ENCODE results near the gene DYRK1A.

The DYRK1A gene

GRCh38 chr21:37453350-37453749 is 86.8 kb downstream of the DYRK1A start:
- POLR2A ChIA-PET: no interaction called here
- Histone ChIP-seq H3K36me3 (ENCODE audit: control insufficient read depth in 2 of 2, insufficient read depth in 1 of 2, low read length in 2 of 2) (no peaks in the 10 kb centered on the region), H3K9me3 (ENCODE audit: control insufficient read depth, insufficient read depth, low read depth, low read length) (no peaks in the 10 kb centered on the region), H3K4me3 (ENCODE audit: low read depth, low read length) (no peak overlapping the region), H3K4me1 (ENCODE audit: control insufficient read depth, insufficient read depth, low read length) (peaks cover 30% of the 10 kb centered on the region), H3K27ac (ENCODE audit: extremely low read depth, low read depth, low read length) (no peak overlapping the region)
- CTCF ChIA-PET: interaction anchor here (3.1 kb wide), 1 partner anchor 10 kb away, joined by 24 read pairs; no protein-coding TSS in a partner anchor
- TF ChIP-seq ZNF555 (tag by site-specific recombination; conservative IDR thresholded peaks at IDR 0.05) (no peak), ZNF549 (tag by site-specific recombination; IDR thresholded peaks at IDR 0.05) (no peak), PRDM1 (tag by site-specific recombination; IDR thresholded peaks at IDR 0.05) (no peak), ZBTB17 (tag by site-specific recombination; IDR thresholded peaks at IDR 0.05) (no peak), ATF2 (tag by site-specific recombination; IDR thresholded peaks at IDR 0.05; ENCODE audit: low read depth) (no peak), ZNF529 (tag by site-specific recombination; IDR thresholded peaks at IDR 0.05; ENCODE audit: insufficient replicate concordance) (no peak), ZBTB7A (tag by site-specific recombination; IDR thresholded peaks at IDR 0.05; ENCODE audit: low read depth) (no peak), INSM2 (tag by site-specific recombination; IDR thresholded peaks at IDR 0.05) (no peak)

GRCh38 chr21:37454869-37455503 is 88.4 kb downstream of the DYRK1A start:
- TF ChIP-seq ZNF701 (tag by site-specific recombination; IDR thresholded peaks at IDR 0.05) (no peak), PRDM10 (tag by site-specific recombination; IDR thresholded peaks at IDR 0.05) (peak; percentile 74), ZNF639 (tag by site-specific recombination; IDR thresholded peaks at IDR 0.05) (no peak), ZNF600 (tag by site-specific recombination; IDR thresholded peaks at IDR 0.05) (0 out of 2 replicates have a peak, but pooled peaks have one; percentile 22), ZXDB (tag by site-specific recombination; IDR thresholded peaks at IDR 0.05) (0 out of 2 replicates have a peak, but pooled peaks have one; percentile 41), ZEB2 (tag by site-specific recombination; IDR thresholded peaks at IDR 0.05) (0 out of 2 replicates have a peak, but pooled peaks have one; percentile 15), SP3 (tag by site-specific recombination; IDR thresholded peaks at IDR 0.05) (no peak), ZNF624 (tag by site-specific recombination; IDR thresholded peaks at IDR 0.05) (no peak)
- no peaks in the 10 kb centered on the region for H3K36me3 ChIP-seq (ENCODE audit: control insufficient read depth in 2 of 2, insufficient read depth in 1 of 2, low read length in 2 of 2)
- CTCF ChIA-PET: interaction anchor here (0.6 to 3.1 kb wide), 2 partner anchors 9 to 459 kb away, joined by 3 to 24 read pairs; no protein-coding TSS in a partner anchor
- no peak overlapping the region for H3K4me3 ChIP-seq (ENCODE audit: low read depth, low read length)
- peaks cover 46% of the 10 kb centered on the region for H3K4me1 ChIP-seq (ENCODE audit: control insufficient read depth, insufficient read depth, low read length)
- H3K27ac ChIP-seq (ENCODE audit: extremely low read depth, low read depth, low read length): no peak overlapping the region
- POLR2A ChIA-PET: interaction anchor here (0.8 kb wide), 1 partner anchor 109 kb away, joined by 3 read pairs; no protein-coding TSS in a partner anchor
- no peaks in the 10 kb centered on the region for H3K9me3 ChIP-seq (ENCODE audit: control insufficient read depth, insufficient read depth, low read depth, low read length)

Measured in HEK293 (cell line).